Fibroblast of lung (primary cell): ENCODE measurements around the gene BBX.

Source experiments
- EZH2 ChIP-seq: IDR thresholded peaks from 2 replicates; pipeline ENCODE4 v1.5.1; 2012; ENCODE audit warnings: low read length, control low read depth, mild to moderate bottlenecking; ENCODE audit errors: missing control alignments
- TF ChIP-seq, protein P1 (sequence below), 2 donors: IDR thresholded peaks in 1 of 2; conservative IDR thresholded peaks in 1 of 2; 1 replicate in 1 of 2; 2 replicates in 1 of 2; pipeline ENCODE4 v1.5.1; 2011 to 2012; ENCODE audit warnings: low read length in 2 of 2, control low read depth in 1 of 2, inconsistent platforms in 1 of 2, low read depth in 1 of 2, mild to moderate bottlenecking in 1 of 2

DNA sequence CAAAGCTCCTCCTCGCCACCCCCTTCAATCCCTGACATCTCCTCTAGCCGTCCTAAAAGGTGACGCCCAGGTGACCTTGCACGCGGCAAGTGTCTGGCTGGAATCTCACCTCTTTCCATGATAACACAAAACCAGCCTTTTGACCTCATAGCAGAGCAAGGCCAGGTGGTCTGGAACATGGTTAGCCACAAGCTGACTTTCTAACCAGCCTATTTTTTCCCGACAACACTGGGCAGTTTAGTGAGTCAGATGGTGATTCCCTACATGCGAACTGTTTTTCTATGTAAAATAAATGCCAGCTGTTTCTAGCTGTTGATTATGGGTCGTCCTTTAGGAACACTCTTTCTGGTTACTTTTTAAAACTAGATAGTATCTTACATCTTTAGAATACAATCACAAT, 325.0 kb downstream of the BBX start:
- TF ChIP-seq EZH2: no peak
- TF ChIP-seq, protein P1, sequence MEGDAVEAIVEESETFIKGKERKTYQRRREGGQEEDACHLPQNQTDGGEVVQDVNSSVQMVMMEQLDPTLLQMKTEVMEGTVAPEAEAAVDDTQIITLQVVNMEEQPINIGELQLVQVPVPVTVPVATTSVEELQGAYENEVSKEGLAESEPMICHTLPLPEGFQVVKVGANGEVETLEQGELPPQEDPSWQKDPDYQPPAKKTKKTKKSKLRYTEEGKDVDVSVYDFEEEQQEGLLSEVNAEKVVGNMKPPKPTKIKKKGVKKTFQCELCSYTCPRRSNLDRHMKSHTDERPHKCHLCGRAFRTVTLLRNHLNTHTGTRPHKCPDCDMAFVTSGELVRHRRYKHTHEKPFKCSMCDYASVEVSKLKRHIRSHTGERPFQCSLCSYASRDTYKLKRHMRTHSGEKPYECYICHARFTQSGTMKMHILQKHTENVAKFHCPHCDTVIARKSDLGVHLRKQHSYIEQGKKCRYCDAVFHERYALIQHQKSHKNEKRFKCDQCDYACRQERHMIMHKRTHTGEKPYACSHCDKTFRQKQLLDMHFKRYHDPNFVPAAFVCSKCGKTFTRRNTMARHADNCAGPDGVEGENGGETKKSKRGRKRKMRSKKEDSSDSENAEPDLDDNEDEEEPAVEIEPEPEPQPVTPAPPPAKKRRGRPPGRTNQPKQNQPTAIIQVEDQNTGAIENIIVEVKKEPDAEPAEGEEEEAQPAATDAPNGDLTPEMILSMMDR (conservative IDR thresholded peaks at IDR 0.05 in 1 of 2, IDR thresholded peaks at IDR 0.05 in 1 of 2; ENCODE audit: low read depth in 1 of 2, low read length in 2 of 2): no peak
